ENCODE measurements around the gene ZBED1.
"Not testable (repeated sequence)": the region's sequence is repeated elsewhere in the genome, so short reads cannot be mapped to it uniquely, and the experiment has no call there.

Gene ZBED1

DNA sequence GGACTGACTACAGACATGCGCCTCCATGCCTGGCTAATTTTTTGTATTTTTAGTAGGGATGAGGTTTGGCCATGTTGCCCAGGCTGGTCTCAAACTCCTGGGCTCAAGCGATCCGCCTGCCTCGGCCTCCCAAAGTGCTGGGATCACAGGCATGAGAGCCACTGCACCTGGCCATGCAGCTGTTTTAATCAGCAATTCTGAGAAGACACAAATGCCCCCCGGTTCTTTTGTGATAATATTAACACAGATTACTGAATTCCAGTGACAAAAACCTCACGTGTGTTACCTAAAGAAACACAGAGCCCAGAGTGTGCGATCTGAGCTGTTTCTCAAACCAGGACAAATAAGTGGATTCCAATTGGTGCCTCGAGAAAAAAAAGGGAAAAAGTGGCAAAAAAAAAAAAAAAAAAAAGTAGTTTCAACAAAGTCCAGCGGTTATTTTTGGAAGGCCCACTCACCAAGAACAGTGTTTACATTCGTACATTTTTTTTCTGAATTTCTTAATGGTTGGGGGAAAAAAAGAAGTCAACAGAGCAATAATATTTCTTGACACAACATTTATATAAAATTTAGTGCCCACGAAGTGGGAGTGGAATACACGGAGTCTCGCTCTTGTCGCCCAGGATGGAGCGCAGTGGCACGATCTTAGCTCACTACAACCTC is 17.2 kb downstream of the ZBED1 start:
- in situ Hi-C loops (cut with MboI; ENCODE audit: low pct_unique_long_range_greater_than_20kb, low sequenced_read_pairs, unreplicated experiment): no loop called here
- no peak for DNase-seq (ENCODE audit: low spot score)
- TF ChIP-seq, protein P1, sequence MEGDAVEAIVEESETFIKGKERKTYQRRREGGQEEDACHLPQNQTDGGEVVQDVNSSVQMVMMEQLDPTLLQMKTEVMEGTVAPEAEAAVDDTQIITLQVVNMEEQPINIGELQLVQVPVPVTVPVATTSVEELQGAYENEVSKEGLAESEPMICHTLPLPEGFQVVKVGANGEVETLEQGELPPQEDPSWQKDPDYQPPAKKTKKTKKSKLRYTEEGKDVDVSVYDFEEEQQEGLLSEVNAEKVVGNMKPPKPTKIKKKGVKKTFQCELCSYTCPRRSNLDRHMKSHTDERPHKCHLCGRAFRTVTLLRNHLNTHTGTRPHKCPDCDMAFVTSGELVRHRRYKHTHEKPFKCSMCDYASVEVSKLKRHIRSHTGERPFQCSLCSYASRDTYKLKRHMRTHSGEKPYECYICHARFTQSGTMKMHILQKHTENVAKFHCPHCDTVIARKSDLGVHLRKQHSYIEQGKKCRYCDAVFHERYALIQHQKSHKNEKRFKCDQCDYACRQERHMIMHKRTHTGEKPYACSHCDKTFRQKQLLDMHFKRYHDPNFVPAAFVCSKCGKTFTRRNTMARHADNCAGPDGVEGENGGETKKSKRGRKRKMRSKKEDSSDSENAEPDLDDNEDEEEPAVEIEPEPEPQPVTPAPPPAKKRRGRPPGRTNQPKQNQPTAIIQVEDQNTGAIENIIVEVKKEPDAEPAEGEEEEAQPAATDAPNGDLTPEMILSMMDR (IDR thresholded peaks at IDR 0.05; ENCODE audit: extremely low read depth, insufficient read depth, missing control alignments): no peak

DNA sequence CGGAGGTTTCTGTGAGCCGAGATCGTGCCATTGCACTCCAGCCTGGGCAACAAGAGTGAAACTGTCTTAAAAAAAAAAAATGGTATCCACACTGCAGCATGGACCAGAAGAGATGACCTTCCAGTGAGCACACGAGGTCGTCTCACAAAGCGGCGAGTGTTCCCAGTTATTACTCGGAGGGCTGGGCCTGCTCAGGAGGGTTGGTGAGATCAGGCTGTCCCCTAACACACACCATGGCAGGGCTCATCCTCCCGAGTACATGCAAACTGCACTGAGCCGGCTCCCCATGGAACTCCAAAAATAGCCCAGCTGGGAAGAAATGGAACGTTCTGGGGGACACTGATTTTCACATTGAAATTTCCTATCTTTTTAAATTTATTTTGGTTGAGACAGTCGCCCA is 19.2 kb downstream of the ZBED1 start:
- DNase-seq (ENCODE audit: low spot score); in situ Hi-C loops (cut with MboI; ENCODE audit: low pct_unique_long_range_greater_than_20kb, low sequenced_read_pairs, unreplicated experiment): not testable (repeated sequence)

DNA sequence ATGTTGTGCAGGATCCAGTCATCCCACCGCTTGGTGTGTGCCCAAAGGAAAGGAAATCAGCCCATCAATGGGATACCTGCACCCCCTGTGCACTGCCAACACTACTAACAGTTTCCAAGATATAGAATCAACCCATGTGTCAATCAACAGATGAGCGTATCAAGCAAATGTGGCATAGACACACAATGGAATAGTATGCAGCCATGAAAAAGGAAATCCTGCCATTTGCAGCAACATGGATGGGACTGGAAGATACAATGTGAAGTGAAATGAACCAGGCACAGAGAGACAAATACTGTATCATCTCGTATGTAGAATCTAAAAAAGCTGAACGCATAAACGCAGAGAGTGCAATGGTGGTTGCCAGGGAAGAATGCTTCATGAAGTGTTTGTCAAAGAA is 20.8 kb downstream of the ZBED1 start:
- DNase-seq (ENCODE audit: low spot score); in situ Hi-C loops (cut with MboI; ENCODE audit: low pct_unique_long_range_greater_than_20kb, low sequenced_read_pairs, unreplicated experiment): not testable (repeated sequence)

DNA sequence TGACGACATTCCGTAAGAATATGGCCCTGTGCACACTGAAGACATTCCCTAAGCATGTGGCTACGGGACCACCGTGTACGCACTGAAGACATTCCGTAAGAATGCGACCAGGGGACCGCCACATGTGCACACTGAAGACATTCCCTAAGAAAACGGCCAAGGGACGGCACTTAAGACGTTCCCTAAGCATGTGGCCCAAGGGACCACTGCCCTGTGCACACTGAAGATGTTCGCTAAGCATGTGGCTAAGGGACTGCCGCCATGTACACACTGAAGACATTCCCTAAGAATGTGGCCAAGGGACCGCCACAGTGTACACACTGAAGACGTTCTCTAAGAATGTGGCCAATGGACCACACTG is 21.4 kb downstream of the ZBED1 start:
- TF ChIP-seq, protein P1 (IDR thresholded peaks at IDR 0.05; ENCODE audit: extremely low read depth, insufficient read depth, missing control alignments): no peak
- in situ Hi-C loops (cut with MboI; ENCODE audit: low pct_unique_long_range_greater_than_20kb, low sequenced_read_pairs, unreplicated experiment): no loop called here
- DNase-seq (ENCODE audit: low spot score): no peak

DNA sequence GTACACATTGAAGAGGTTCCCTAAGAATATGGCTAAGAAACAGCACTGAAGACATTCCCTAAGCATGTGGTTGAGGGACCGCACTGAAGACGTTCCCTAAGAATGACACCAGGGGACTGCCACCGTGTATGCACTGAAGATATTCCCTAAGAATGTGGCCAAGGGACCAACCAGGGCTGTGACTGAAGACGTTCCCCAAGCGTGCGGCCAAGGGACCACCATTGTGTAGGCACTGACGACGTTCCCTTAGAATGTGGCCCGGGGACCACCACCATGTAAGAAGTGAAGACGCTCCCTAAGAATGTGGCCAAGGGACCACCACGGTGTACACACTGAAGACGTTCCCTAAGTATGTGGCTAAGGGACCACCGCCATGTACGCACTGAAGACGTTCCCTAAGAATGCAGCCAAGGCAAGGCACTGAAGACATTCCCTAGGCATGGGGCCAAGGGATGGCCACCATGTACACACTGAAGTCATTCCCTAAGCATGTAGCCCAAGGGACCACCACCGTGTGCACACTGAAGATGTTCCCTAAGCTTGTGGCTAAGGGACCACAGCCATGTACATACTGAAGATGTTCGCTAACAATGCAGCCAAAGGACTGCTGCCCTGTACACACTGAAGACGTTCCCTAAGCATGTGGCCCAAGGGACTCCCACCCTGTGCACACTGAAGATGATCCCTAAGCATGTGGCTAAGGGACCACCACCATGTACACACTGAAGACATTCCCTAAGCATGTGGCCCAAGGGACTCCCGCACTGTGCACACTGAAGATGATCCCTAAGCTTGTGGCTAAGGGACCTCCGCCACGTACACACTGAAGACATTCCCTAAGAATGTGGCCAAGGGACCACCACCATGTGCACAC is 22.0 kb downstream of the ZBED1 start:
- in situ Hi-C loops (cut with MboI; ENCODE audit: low pct_unique_long_range_greater_than_20kb, low sequenced_read_pairs, unreplicated experiment): no loop called here
- TF ChIP-seq, protein P1 (IDR thresholded peaks at IDR 0.05; ENCODE audit: extremely low read depth, insufficient read depth, missing control alignments): no peak
- DNase-seq (ENCODE audit: low spot score): no peak

DNA sequence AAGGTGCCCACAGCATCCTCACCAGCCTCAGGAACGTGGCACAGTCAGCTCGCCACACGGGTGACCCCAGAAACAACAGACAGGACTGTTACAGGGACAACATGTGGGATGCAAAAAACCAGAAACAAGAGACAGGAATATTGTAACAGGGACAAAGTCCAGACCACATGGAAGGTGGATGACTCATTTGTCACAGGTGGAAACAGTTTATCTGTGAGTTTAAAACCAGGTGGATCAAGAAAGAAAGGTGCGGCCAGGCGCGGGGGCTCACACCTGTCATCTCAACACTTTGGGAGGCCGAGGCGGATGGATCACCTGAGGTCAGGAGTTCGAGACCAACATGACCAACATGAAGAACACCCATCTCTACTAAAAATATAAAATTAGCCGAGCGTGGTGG is 23.5 kb downstream of the ZBED1 start:
- DNase-seq (ENCODE audit: low spot score); in situ Hi-C loops (cut with MboI; ENCODE audit: low pct_unique_long_range_greater_than_20kb, low sequenced_read_pairs, unreplicated experiment): not testable (repeated sequence)

DNA sequence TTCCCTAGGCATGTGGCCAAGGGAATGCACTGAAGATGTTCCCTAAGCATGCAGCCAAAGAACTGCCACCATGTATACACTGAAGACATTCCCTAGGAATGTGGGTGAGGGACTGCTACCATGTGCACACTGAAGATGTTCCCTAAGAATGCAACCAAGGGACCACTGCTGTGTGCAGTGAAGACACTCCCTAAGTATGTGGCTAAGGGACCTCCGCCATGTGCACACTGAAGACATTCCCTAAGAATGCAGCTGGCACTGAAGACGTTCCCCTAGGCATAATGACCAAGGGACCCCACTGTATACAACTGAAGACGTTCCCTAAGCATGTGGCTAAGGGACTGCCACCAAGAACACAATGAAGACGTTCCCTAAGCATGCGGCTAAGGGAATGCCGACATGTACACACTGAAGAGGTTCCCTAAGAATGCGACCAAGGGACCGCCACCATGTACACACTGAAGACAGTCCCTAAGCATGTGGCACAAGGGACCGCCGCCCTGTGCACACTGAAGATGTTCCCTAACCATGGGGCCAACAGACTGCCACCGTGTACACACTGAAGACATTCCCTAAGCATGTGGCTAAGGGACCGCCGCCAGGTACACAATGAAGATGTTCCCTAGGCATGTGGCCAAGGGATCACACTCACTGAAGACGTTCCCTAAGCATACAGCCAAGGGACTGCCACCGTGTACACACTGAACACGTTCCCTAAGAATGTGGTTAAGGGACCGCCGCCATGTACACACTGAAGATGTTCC is 25.6 kb downstream of the ZBED1 start:
- TF ChIP-seq, protein P1 (IDR thresholded peaks at IDR 0.05; ENCODE audit: extremely low read depth, insufficient read depth, missing control alignments): no peak
- DNase-seq (ENCODE audit: low spot score): no peak
- in situ Hi-C loops (cut with MboI; ENCODE audit: low pct_unique_long_range_greater_than_20kb, low sequenced_read_pairs, unreplicated experiment): no loop called here
